Right lobe of liver (tissue), 4 donors: ENCODE results near the gene MRPL33.

ENCODE experiments used
- POLR2A ChIP-seq: fragments of 450-650 bp; IDR thresholded peaks from one replicate; pipeline ENCODE4 v1.6.1; 2017; ENCODE audit warnings: antibody characterized with exemption, mild to moderate bottlenecking
- TF ChIP-seq, protein P1 (sequence below), 4 donors: fragments of 200-600 bp in 3 of 4; fragments of 450-650 bp in 1 of 4; IDR thresholded peaks; one replicate each; pipeline versions ENCODE4 v1.5.1 to v1.8.0; 2016 to 2022; ENCODE audit warnings: antibody characterized with exemption in 4 of 4, mild to moderate bottlenecking in 2 of 4
- donor health status: DM: no; HTN: no; CAD: no.
- donor health status: DM: no; HTN: no; CAD: no.
- donor health status: DM: no; HTN: yes; CAD: no.

DNA sequence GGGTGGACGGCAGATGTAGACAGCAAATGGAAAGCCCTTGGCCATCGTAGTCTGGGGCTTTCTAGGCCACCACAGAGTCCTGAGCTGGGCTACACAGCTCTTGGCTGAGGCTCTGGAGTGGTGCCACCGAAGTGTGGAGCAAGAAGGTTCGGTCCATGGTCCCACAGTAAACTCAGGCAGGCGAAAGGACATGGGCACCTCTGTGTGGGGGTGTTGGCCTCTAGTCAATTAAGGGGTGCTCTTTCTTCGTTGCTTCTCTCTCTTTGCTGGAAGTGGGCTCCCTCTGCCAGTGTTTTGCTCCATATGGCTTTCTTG lies 34.7 kb upstream of the MRPL33 start:
- TF ChIP-seq POLR2A = no peak
- TF ChIP-seq, protein P1, sequence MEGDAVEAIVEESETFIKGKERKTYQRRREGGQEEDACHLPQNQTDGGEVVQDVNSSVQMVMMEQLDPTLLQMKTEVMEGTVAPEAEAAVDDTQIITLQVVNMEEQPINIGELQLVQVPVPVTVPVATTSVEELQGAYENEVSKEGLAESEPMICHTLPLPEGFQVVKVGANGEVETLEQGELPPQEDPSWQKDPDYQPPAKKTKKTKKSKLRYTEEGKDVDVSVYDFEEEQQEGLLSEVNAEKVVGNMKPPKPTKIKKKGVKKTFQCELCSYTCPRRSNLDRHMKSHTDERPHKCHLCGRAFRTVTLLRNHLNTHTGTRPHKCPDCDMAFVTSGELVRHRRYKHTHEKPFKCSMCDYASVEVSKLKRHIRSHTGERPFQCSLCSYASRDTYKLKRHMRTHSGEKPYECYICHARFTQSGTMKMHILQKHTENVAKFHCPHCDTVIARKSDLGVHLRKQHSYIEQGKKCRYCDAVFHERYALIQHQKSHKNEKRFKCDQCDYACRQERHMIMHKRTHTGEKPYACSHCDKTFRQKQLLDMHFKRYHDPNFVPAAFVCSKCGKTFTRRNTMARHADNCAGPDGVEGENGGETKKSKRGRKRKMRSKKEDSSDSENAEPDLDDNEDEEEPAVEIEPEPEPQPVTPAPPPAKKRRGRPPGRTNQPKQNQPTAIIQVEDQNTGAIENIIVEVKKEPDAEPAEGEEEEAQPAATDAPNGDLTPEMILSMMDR (IDR thresholded peaks at IDR 0.05) = no peak
